SHP77 treated with DMSO at 0.1 percent for 48 hours (cell line): Measurements from ENCODE around the gene ELL2.

ENCODE experiments used
- DNase-seq: peaks from one replicate; lab custom pipeline; 2025; lab: John Stamatoyannopoulos, UW

The ELL2 gene

GRCh38 chr5:95983080-95983479 is 21.4 kb upstream of the ELL2 start:
- DNase-seq, result no peak

- DNase-seq, result no peak
Observed at GRCh38 chr5:95976606-95977005, 15.0 kb upstream of the ELL2 start.

DNA sequence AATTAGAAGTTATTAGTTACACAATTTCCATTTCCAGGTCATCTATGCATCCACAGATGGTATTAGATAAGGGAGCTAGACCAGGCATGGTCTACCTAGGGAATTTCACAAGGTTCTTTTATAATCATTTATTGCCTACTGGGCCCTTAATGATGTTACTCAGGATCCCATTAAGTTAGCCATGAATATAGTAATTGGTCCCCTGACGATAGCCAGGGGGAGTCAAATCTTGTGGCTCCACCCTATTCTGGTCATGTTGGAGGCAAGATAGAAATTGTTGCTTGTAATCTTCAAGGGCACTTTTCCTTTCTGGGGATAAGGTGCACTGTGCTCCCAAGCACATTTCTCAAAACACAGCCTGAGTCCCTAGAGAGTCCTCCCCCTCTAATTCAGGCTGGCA is 14.1 kb upstream of the ELL2 start:
- no peak for DNase-seq

DNA sequence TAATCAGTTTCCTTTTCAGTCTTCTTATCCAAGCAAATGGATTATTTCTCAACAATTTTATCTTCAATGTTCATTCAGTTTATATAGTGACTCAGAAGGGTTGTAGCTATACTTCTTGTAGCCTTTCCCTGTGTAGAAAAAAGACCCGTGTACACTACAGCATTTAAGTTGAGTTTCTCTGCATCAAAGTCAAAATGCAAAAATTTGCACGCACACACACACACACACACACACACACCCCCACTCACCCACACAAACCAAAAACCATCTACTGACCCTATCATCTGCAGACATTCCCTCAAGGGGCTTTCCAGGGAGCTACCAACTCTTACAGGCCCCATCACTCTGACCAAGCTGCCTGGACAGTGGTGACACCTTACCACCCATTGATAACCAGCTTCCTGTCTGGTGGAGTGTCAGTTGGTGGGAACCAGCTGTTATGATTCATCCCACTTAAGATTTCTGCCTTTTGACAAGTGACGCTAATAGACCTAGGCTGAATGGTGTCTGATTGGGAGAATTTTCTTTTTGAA is 12.2 kb upstream of the ELL2 start:
- DNase-seq, result peak; percentile 63

DNA sequence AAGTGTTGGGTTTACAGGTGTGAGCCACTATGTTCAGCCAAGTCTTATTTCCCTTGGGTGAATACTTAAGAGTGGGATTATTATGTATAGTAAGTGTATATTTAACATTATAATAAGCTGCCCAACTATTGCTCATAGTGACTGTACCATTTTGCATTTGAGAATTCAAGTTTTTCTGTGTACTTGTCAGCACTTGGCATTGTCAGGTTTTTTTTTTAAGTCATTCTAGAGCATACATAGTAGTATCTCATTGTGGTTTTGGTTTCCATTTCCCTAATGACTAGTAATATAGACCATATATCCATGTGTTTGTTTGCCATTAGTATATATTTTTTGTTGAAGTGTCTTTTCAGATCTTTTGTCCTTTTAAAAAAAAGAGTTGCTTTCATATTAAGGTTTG is 10.5 kb upstream of the ELL2 start:
- no peak for DNase-seq

GRCh38 chr5:95970359-95970704 is 8.7 kb upstream of the ELL2 start:
- no peak for DNase-seq

- DNase-seq, result no peak
Observed at GRCh38 chr5:95969651-95970358, 8.2 kb upstream of the ELL2 start.

DNA sequence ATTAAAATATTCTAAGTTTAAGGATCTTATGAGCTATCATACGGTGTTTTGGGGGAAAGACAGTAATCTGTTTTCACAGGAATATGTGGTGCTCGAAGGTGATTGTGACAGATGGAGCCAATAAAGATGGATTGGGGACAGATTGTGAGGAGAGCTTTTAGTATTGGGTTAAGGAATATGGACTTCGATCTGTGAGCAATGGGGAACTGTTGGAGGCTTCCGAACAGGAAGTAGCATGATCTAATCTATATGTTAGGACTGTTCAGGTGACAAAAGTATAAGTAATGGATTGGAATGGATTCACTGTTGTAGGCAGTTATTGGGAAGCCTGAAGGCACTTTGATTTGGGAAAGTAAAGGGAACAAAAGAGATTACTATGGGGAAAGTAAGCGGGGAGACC is 7.4 kb upstream of the ELL2 start:
- DNase-seq, result no peak

DNA sequence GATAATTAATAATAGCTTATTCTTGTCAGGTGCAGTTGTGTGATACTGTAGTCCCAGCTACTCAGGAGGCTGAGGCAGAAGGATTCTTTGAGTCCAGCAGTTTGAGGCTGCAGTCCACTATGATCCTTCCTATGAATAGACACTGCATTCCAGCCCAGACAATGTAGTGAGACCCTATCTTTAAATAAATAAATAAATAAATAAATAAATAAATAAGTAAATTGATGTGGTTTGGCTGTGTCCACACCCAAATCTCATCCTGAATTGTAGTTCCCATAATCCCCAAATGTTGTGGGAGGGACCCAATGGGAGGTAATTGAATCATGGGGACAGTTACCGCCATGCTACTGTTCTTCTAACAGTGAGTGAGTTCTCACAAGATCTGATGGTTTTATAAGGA is 5.6 kb upstream of the ELL2 start:
- DNase-seq, result no peak

DNA sequence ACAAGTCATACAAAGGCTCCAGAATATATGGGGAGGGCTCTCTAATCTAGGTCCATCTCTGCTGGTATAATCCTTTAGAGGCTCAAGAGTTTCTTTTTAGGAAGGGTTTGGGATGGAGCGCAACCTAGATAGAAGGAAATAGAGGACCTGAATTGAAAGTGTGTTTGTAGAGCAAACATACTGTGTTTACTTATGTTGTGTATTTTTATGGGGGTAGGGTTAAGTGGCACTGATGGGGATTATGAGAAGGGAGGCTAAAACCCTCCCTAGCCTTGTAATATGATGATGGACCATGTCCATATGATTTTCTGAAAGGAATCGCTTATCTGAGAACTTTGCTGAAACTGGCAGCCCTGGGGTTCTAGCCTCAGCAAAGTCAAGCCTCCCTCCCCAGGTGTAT is 4.4 kb upstream of the ELL2 start:
- DNase-seq, result peak; percentile 74

- no peak for DNase-seq
Observed at GRCh38 chr5:95963650-95964410, 2.2 kb upstream of the ELL2 start.

DNA sequence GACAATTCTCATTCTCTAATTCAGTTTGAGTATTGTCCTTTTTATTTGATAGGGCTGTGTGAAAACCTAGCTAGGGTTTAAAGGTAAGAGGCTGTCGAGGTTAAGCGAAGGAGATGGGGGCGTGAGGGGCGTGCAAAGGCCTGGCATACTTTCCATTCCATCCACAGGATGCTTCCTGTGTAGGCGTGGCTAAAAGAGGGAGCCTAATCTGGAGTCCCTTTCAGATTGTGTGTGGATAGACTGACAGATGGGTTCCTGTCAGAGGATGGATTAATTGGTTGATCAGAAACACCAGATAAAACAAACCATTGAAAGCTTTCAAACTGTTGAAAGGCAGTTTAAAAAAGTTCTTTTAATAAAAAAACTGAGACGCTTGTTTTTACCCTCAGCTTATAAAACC is 1.1 kb upstream of the ELL2 start:
- no peak for DNase-seq

GRCh38 chr5:95962475-95962773 is 773 bp upstream of the ELL2 start:
- DNase-seq, result no peak

DNA sequence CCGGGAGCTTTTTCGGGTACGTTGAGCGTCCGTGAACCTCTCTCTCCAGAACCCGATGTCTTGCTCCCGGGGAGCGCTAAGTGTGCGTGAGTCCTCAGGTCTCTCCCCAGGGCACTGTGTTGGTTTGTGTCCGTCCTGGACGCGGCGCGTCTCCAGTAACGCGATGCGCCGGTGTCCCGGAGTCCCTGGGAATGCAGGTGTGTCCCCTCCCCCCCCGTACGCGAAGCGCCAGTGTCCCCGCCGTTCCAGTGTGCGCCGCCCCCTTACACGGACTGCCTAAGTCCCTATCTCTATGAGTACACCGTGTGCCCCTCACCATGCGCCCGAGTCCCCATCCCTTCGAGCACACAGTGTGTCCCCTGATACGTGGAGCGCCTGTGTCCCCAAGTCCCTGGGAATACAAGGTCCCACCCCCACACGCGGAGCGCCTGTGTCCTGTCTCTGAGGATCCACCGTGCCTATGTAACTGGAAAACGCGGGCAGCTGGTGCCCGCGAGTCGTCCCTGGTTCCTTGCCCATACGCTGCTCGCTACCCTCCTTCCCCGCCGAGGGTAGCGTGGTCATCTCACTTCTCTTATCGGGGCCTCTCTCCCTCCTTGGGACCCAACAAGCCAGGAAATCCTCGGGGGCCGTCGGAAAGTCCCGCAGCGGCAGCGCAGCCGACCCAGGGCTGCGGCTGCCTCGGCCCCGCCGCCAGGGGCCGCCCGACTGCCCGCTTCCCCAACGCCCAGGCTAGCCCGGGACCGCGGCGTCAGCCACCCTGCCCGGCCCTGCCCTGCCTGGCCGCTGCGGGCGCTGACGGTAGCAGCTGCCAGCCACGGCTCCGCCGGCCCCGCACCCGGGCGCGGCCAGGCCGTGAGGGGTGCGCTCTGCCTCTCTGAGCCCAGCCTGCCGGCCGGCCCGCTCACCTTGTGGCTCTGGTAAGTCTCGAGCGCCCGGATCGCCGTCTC is 709 bp downstream of the ELL2 start:
- DNase-seq, result peak; percentile 15

- DNase-seq, result no peak
Observed at GRCh38 chr5:95959888-95960666, 1.6 kb downstream of the ELL2 start.

GRCh38 chr5:95959051-95959887 is 2.4 kb downstream of the ELL2 start:
- peak; percentile 29 for DNase-seq

DNA sequence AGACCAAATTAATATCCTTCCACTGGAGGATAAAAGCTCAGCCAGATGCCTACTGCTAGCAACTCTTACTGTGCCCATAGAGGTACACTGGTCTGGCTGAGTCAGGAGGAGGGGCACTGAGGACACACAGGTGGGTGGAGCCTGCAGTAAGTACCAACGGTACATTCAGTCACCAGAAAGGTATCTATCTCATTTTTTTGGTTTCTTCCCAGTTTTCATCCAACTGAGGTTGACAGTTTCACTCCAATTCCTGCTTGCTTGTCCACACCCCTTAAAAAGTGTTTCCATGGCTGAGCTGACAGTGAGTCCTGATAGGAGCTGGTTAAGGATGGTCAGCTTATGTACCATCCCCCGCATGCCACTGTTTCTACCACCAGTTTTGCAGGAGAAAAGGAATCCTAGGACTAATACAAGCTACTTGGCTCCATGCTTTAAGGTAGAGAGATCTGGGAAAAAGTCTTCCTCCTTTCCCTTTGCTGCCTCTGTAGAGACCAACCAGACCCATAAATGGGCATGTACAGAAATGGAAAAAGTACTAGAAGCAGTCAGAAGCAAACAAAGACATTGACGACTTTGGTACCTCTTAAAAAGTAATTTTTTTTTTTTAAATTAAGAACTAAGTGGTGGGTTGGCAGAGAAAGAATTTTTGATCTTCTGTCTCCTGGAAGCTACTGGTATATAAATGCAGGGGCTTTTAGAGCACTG is 3.2 kb downstream of the ELL2 start:
- DNase-seq, result no peak

DNA sequence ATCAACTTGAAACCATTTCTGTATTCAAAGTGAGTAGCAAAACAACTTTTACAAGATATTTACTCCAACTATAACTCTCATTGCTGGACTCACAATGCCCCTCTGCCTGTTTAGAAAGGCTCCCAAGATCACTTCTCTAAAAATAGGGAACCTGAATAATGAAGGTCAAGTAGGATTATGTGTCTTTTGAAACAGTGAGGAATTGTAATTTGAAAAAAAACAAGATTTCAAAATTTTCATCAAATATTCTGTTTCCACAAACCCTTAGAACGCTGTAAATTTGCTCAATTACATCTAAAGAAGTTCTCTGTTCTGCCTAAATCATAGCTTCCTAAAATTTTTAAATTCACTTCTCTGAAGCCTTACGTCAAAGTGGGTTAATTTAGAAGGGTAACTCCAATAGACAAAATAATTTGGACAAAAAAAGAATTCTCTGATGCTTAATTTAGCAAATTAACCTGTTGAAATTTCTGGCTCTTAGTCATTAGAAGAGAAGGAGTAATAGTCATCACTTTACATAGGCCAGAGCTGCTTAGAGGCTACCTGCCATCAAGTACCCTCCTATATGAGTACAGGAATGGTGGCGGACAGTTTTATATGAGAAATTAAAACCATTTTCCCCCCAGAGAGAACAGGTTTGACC is 4.0 kb downstream of the ELL2 start:
- DNase-seq, result no peak

- DNase-seq, result no peak
Observed at GRCh38 chr5:95956900-95957293, 4.8 kb downstream of the ELL2 start.
